ENCODE measurements around the gene KIAA0040.
"Not testable (repeated sequence)": the region's sequence is repeated elsewhere in the genome, so short reads cannot be mapped to it uniquely, and the experiment has no call there.

KIAA0040 gene

GRCh38 chr1:175133673-175134435 is 58.7 kb downstream of the KIAA0040 start:
- DNase-seq: no peak

GRCh38 chr1:175132436-175132835 is 60.1 kb downstream of the KIAA0040 start:
- DNase-seq: no peak

GRCh38 chr1:175131095-175131494 is 61.5 kb downstream of the KIAA0040 start:
- no peak for DNase-seq

GRCh38 chr1:175130649-175131045 is 61.9 kb downstream of the KIAA0040 start:
- DNase-seq: no peak

- DNase-seq: no peak
These were observed 62.5 kb downstream of the KIAA0040 start for GRCh38 chr1:175129997-175130648.

- no peak for DNase-seq
These were observed 63.0 kb downstream of the KIAA0040 start for GRCh38 chr1:175129644-175129996.

GRCh38 chr1:175129182-175129581 is 63.4 kb downstream of the KIAA0040 start:
- DNase-seq: no peak

GRCh38 chr1:175128523-175128922 is 64.1 kb downstream of the KIAA0040 start:
- no peak for DNase-seq

- DNase-seq: no peak
These were observed 65.0 kb downstream of the KIAA0040 start for GRCh38 chr1:175127565-175127964.

- no peak for DNase-seq
These were observed 66.2 kb downstream of the KIAA0040 start for GRCh38 chr1:175126347-175126746.

- no peak for DNase-seq
These were observed 67.7 kb downstream of the KIAA0040 start for GRCh38 chr1:175124861-175125260.

GRCh38 chr1:175120511-175120910 is 72.1 kb downstream of the KIAA0040 start:
- no peak for DNase-seq

- DNase-seq: no peak
These were observed 73.9 kb downstream of the KIAA0040 start for GRCh38 chr1:175118375-175119367.

GRCh38 chr1:175116903-175117302 is 75.7 kb downstream of the KIAA0040 start:
- DNase-seq: no peak

- DNase-seq: no peak
These were observed 76.3 kb downstream of the KIAA0040 start for GRCh38 chr1:175116210-175116798.

GRCh38 chr1:175114996-175115395 is 77.6 kb downstream of the KIAA0040 start:
- DNase-seq: no peak

GRCh38 chr1:175108331-175108820 is 84.2 kb downstream of the KIAA0040 start:
- DNase-seq: not testable (repeated sequence)
